OCI-LY1 (cell line): ENCODE results near the gene SBK3.

Experiments used
- H2AFZ ChIP-seq: fragments of 200-600 bp; sonication (generic), shearing (Covaris generic); 2 replicates; pipeline ENCODE4 v1.6.0; 2014; ENCODE audit warnings: antibody characterized with exemption, mild to moderate bottlenecking, low read length
- H3F3A ChIP-seq: fragments of 200-600 bp; sonication (generic), shearing (Covaris generic); 2 replicates; pipeline ENCODE4 v1.6.0; 2014; ENCODE audit warnings: mild to moderate bottlenecking, antibody characterized with exemption, low read length, moderate library complexity; ENCODE audit not compliant: insufficient read depth
- H3K27ac ChIP-seq: fragments of 200-600 bp; sonication (generic); 2 replicates; pipeline ENCODE4 v1.5.1; 2014; ENCODE audit warnings: low read length, mixed run types, mild to moderate bottlenecking, low read depth; ENCODE audit not compliant: poor library complexity, severe bottlenecking
- H3K27me3 ChIP-seq: fragments of 200-600 bp; sonication (generic); 2 replicates; pipeline ENCODE4 v1.6.0; 2014; ENCODE audit warnings: antibody characterized with exemption, mild to moderate bottlenecking, low read length, moderate library complexity; ENCODE audit not compliant: insufficient read depth
- H3K36me3 ChIP-seq: fragments of 200-600 bp; sonication (generic); 2 replicates; pipeline ENCODE4 v1.6.1; 2014; ENCODE audit warnings: mild to moderate bottlenecking, antibody characterized with exemption, low read length, moderate library complexity, mixed read lengths; ENCODE audit not compliant: insufficient read depth
- H3K4me1 ChIP-seq: fragments of 200-600 bp; sonication (generic); 2 replicates; pipeline ENCODE4 v1.5.1; 2014; ENCODE audit warnings: mild to moderate bottlenecking, low read length, moderate library complexity; ENCODE audit not compliant: insufficient read depth, severe bottlenecking
- H3K4me2 ChIP-seq: fragments of 200-600 bp; sonication (generic), shearing (Covaris generic); 2 replicates; pipeline ENCODE4 v1.6.1; 2014; ENCODE audit warnings: low read length
- H3K4me3 ChIP-seq: fragments of 200-600 bp; sonication (generic); 2 replicates; pipeline ENCODE4 v1.5.1; 2014; ENCODE audit warnings: low read length, low read depth, mild to moderate bottlenecking, mixed read lengths; ENCODE audit not compliant: poor library complexity, severe bottlenecking
- H3K79me2 ChIP-seq: fragments of 200-600 bp; shearing (Covaris generic); 2 replicates; pipeline ENCODE4 v1.6.1; 2016; ENCODE audit warnings: mixed run types, low read length, mixed read lengths; ENCODE audit not compliant: insufficient read depth
- H3K9ac ChIP-seq: fragments of 200-600 bp; sonication (generic), shearing (Covaris generic); 2 replicates; pipeline ENCODE4 v1.6.1; 2014; ENCODE audit warnings: mild to moderate bottlenecking, low read length, mixed read lengths
- H3K9me2 ChIP-seq: fragments of 200-600 bp; sonication (generic), shearing (Covaris generic); 2 replicates; pipeline ENCODE4 v1.6.1; 2014; ENCODE audit warnings: low read depth, mild to moderate bottlenecking, low read length, mixed read lengths
- H3K9me3 ChIP-seq: fragments of 200-600 bp; shearing (Covaris generic); 2 replicates; pipeline ENCODE4 v1.6.1; 2014; ENCODE audit warnings: low read length, mixed read lengths
- H4K20me1 ChIP-seq: fragments of 200-600 bp; sonication (generic), shearing (Covaris generic); 2 replicates; pipeline ENCODE4 v1.6.0; 2016; ENCODE audit warnings: mild to moderate bottlenecking, low read length; ENCODE audit not compliant: insufficient read depth
- CTCF ChIP-seq: fragments of 200-600 bp; sonication (generic), shearing (Covaris generic); IDR thresholded peaks from 2 replicates; pipeline ENCODE4 v1.5.1; 2017; ENCODE audit warnings: mild to moderate bottlenecking, antibody characterized with exemption, low read length, moderate library complexity, mixed read lengths
- EZH2 ChIP-seq: fragments of 200-600 bp; sonication (generic), shearing (Covaris generic); IDR thresholded peaks from 2 replicates; pipeline ENCODE4 v1.8.0; 2017; ENCODE audit warnings: borderline replicate concordance, mixed run types, mild to moderate bottlenecking, antibody characterized with exemption, low read length, moderate library complexity, mixed read lengths

SBK3 gene

GRCh38 chr19:55537741-55538111 is 7.6 kb downstream of the SBK3 start:
- Histone ChIP-seq H3K9me3 (no peaks in the 10 kb centered on the region), H3K4me1 (no peaks in the 10 kb centered on the region), H3K9ac (no peak overlapping the region), H3K27me3 (no peaks in the 10 kb centered on the region), H3K4me3 (no peak overlapping the region), H3K9me2 (no peaks in the 10 kb centered on the region), H3K27ac (no peak overlapping the region), H3K79me2 (no peaks in the 10 kb centered on the region), H4K20me1 (no peaks in the 10 kb centered on the region), H3K4me2 (no peak overlapping the region), H3K36me3 (no peaks in the 10 kb centered on the region), H3F3A (no peaks in the 10 kb centered on the region), H2AFZ (no peak overlapping the region)
- TF ChIP-seq EZH2 = no peak
- no peak for TF ChIP-seq CTCF

- TF ChIP-seq CTCF = no peak
- TF ChIP-seq EZH2 = no peak
- Histone ChIP-seq H3K27me3 (no peaks in the 10 kb centered on the region), H3K4me1 (no peaks in the 10 kb centered on the region), H4K20me1 (no peaks in the 10 kb centered on the region), H3K9ac (no peak within 1 kb of the TSS), H3F3A (no peaks in the 10 kb centered on the region), H3K4me2 (no peak within 1 kb of the TSS), H3K36me3 (no peaks in the 10 kb centered on the region), H3K4me3 (no peak within 1 kb of the TSS), H3K27ac (no peak within 1 kb of the TSS), H2AFZ (no peak within 1 kb of the TSS), H3K9me3 (no peaks in the 10 kb centered on the region), H3K79me2 (no peaks in the 10 kb centered on the region), H3K9me2 (no peaks in the 10 kb centered on the region)
These were observed 8.2 kb downstream of the SBK3 start, which contains the start of gene SBK2 for GRCh38 chr19:55536951-55537740. Gene SBK2 (minus strand): TSS chr19:55537133. CDS start chr19:55536294, 839 bp downstream.

- H3K4me1 ChIP-seq = no peaks in the 10 kb centered on the region
- H3K79me2 ChIP-seq = no peaks in the 10 kb centered on the region
- H3K9ac ChIP-seq = no peak overlapping the region
- H3K4me3 ChIP-seq = no peak overlapping the region
- no peaks in the 10 kb centered on the region for H4K20me1 ChIP-seq
- H3K9me3 ChIP-seq = no peaks in the 10 kb centered on the region
- no peak overlapping the region for H3K4me2 ChIP-seq
- no peaks in the 10 kb centered on the region for H3K27me3 ChIP-seq
- no peak overlapping the region for H3K27ac ChIP-seq
- TF ChIP-seq CTCF = no peak
- TF ChIP-seq EZH2 = no peak
- no peak overlapping the region for H2AFZ ChIP-seq
- H3K9me2 ChIP-seq = no peaks in the 10 kb centered on the region
- H3F3A ChIP-seq = no peaks in the 10 kb centered on the region
- no peaks in the 10 kb centered on the region for H3K36me3 ChIP-seq
These were observed 9.0 kb downstream of the SBK3 start for GRCh38 chr19:55536366-55536765.
